SK-N-SH treated with all-trans-retinoic acid at 6 μM for 48 hours (cell line): ENCODE measurements around the gene FAM98A.

Experiments used
- ATAC-seq: fragments of 200-7000 bp; cut with Tn5 transposase; 3 replicates; pipeline ENCODE4 v1.9.1; 2020; ENCODE audit warnings: mild to moderate bottlenecking, moderate library complexity
- ARNTL ChIP-seq: fragments of 450-650 bp; formaldehyde crosslinking; IDR thresholded peaks from 2 replicates; pipeline ENCODE4 v1.5.0; 2020; ENCODE audit warnings: low read depth, mild to moderate bottlenecking, moderate library complexity, borderline replicate concordance
- BACH2 ChIP-seq: fragments of 250-450 bp; sonication (Bioruptor Pico); IDR thresholded peaks from 2 replicates; pipeline ENCODE4 v1.9.0; 2021; ENCODE audit warnings: mild to moderate bottlenecking, borderline replicate concordance
- CSDC2 ChIP-seq: fragments of 250-450 bp; sonication (Bioruptor Pico); IDR thresholded peaks from 2 replicates; pipeline ENCODE4 v1.5.0; 2020; ENCODE audit warnings: mild to moderate bottlenecking, moderate library complexity
- CSRNP3 ChIP-seq: fragments of 250-450 bp; sonication (Bioruptor Pico); IDR thresholded peaks from 2 replicates; pipeline ENCODE4 v1.5.1; 2021; ENCODE audit warnings: mild to moderate bottlenecking, moderate library complexity
- ESRRG ChIP-seq: fragments of 250-450 bp; sonication (Bioruptor Pico); IDR thresholded peaks from 2 replicates; pipeline ENCODE4 v1.6.1; 2021; ENCODE audit warnings: mild to moderate bottlenecking
- GLIS3 ChIP-seq: fragments of 250-450 bp; sonication (Bioruptor Pico); IDR thresholded peaks from 2 replicates; pipeline ENCODE4 v1.5.0; 2020; ENCODE audit warnings: mild to moderate bottlenecking, moderate library complexity
- ISL1 ChIP-seq: fragments of 250-450 bp; sonication (Bioruptor Pico); IDR thresholded peaks from 2 replicates; pipeline ENCODE4 v2.1.2; 2022; ENCODE audit warnings: mild to moderate bottlenecking, moderate library complexity
- OSR1 ChIP-seq: fragments of 250-450 bp; sonication (Bioruptor Pico); IDR thresholded peaks from 2 replicates; pipeline ENCODE4 v1.8.0; 2022; ENCODE audit warnings: moderate library complexity, mild to moderate bottlenecking, inconsistent platforms
- POU6F1 ChIP-seq: fragments of 250-450 bp; sonication (Bioruptor Pico); IDR thresholded peaks from 2 replicates; pipeline ENCODE4 v1.8.0; 2021; ENCODE audit warnings: low read depth, mild to moderate bottlenecking, moderate library complexity, borderline replicate concordance
- RARB ChIP-seq: fragments of 250-450 bp; sonication (Bioruptor Pico); IDR thresholded peaks from 2 replicates; pipeline ENCODE4 v1.8.0; 2021; ENCODE audit warnings: mild to moderate bottlenecking, moderate library complexity
- SNAI2 ChIP-seq: fragments of 250-450 bp; sonication (Bioruptor Pico); IDR thresholded peaks from 2 replicates; pipeline ENCODE4 v1.5.0; 2020; ENCODE audit warnings: mild to moderate bottlenecking, moderate library complexity
- TCF4 ChIP-seq: fragments of 250-450 bp; sonication (Bioruptor Pico); IDR thresholded peaks from 2 replicates; pipeline ENCODE4 v1.8.0; 2021; ENCODE audit warnings: mild to moderate bottlenecking, moderate library complexity, borderline replicate concordance
- TOX ChIP-seq: fragments of 250-450 bp; sonication (Bioruptor Pico); IDR thresholded peaks from 2 replicates; pipeline ENCODE4 v1.8.0; 2021; ENCODE audit warnings: mild to moderate bottlenecking, moderate library complexity, borderline replicate concordance
- TSHZ2 ChIP-seq: fragments of 250-450 bp; sonication (Bioruptor Pico); IDR thresholded peaks from 2 replicates; pipeline ENCODE4 v1.5.0; 2020; ENCODE audit warnings: mild to moderate bottlenecking, moderate library complexity
- ZC3H10 ChIP-seq: fragments of 250-450 bp; sonication (Bioruptor Pico); IDR thresholded peaks from 2 replicates; pipeline ENCODE4 v1.5.1; 2021; ENCODE audit warnings: mild to moderate bottlenecking, moderate library complexity
- ZFP3 ChIP-seq: fragments of 250-450 bp; sonication (Bioruptor Pico); IDR thresholded peaks from 2 replicates; pipeline ENCODE4 v1.5.0; 2020; ENCODE audit warnings: mild to moderate bottlenecking, moderate library complexity
- ZFP30 ChIP-seq: fragments of 450-650 bp; formaldehyde crosslinking; IDR thresholded peaks from 2 replicates; pipeline ENCODE4 v1.5.0; 2022; ENCODE audit warnings: mild to moderate bottlenecking, moderate library complexity
- ZNF565 ChIP-seq: fragments of 450-650 bp; formaldehyde crosslinking; conservative IDR thresholded peaks from 2 replicates; pipeline ENCODE4 v1.5.0; 2020; ENCODE audit warnings: low read depth, mild to moderate bottlenecking, moderate library complexity
- ZNF70 ChIP-seq: fragments of 450-650 bp; formaldehyde crosslinking; IDR thresholded peaks from 2 replicates; pipeline ENCODE4 v1.5.0; 2020; ENCODE audit warnings: mild to moderate bottlenecking, moderate library complexity
- ZNF8 ChIP-seq: fragments of 450-650 bp; formaldehyde crosslinking; IDR thresholded peaks from 2 replicates; pipeline ENCODE4 v1.5.0; 2020; ENCODE audit warnings: mild to moderate bottlenecking, moderate library complexity
- TF ChIP-seq, protein P1 (sequence below): fragments of 250-450 bp; sonication (Bioruptor Pico); IDR thresholded peaks from 2 replicates; pipeline ENCODE4 v1.5.1; 2020; ENCODE audit warnings: low read depth, mild to moderate bottlenecking, moderate library complexity

Gene FAM98A

GRCh38 chr2:33599175-33599942, at the start of gene FAM98A:
FAM98A (minus strand) TSS chr2:33599299; CDS start chr2:33599221, 78 bp downstream.
- ATAC-seq = peak; percentile 93
- TF ChIP-seq ZFP30 (CRISPR knock-in tag) = no peak
- TF ChIP-seq ZFP3 (CRISPR knock-in tag) = peak; percentile 53; the same call in 1 of the 2 replicates
- 0 out of 2 replicates have a peak, but pooled peaks have one; percentile 52 for TF ChIP-seq CSDC2 (CRISPR knock-in tag)
- TF ChIP-seq ESRRG = no peak
- TF ChIP-seq ZNF8 (CRISPR knock-in tag) = no peak
- no peak for TF ChIP-seq BACH2
- TF ChIP-seq ZNF70 = no peak
- no peak for TF ChIP-seq SNAI2
- TF ChIP-seq POU6F1 (CRISPR knock-in tag) = no peak
- TF ChIP-seq ARNTL (CRISPR knock-in tag) = no peak
- no peak; the same call in 1 of the 2 replicates for TF ChIP-seq ZNF565 (CRISPR knock-in tag)
- no peak for TF ChIP-seq OSR1 (CRISPR knock-in tag)
- no peak for TF ChIP-seq RARB (CRISPR knock-in tag)
- peak; percentile 72; the same call in 1 of the 2 replicates for TF ChIP-seq TSHZ2 (CRISPR knock-in tag)
- TF ChIP-seq TCF4 (CRISPR knock-in tag) = no peak
- no peak for TF ChIP-seq GLIS3 (CRISPR knock-in tag)
- no peak for TF ChIP-seq ISL1
- no peak for TF ChIP-seq TOX (CRISPR knock-in tag)

- peak; percentile 40 for ATAC-seq
- TF ChIP-seq CSRNP3 (CRISPR knock-in tag) (no peak), TCF4 (CRISPR knock-in tag) (no peak), TOX (CRISPR knock-in tag) (no peak), GLIS3 (CRISPR knock-in tag) (no peak), BACH2 (no peak), ZFP30 (CRISPR knock-in tag) (no peak), ZNF8 (CRISPR knock-in tag) (no peak), ESRRG (no peak), POU6F1 (CRISPR knock-in tag) (no peak), ZC3H10 (CRISPR knock-in tag) (no peak), ZNF565 (CRISPR knock-in tag) (no peak)
- TF ChIP-seq, protein P1, sequence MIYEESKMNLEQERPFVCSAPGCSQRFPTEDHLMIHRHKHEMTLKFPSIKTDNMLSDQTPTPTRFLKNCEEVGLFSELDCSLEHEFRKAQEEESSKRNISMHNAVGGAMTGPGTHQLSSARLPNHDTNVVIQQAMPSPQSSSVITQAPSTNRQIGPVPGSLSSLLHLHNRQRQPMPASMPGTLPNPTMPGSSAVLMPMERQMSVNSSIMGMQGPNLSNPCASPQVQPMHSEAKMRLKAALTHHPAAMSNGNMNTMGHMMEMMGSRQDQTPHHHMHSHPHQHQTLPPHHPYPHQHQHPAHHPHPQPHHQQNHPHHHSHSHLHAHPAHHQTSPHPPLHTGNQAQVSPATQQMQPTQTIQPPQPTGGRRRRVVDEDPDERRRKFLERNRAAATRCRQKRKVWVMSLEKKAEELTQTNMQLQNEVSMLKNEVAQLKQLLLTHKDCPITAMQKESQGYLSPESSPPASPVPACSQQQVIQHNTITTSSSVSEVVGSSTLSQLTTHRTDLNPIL (CRISPR knock-in tag) = no peak
Observed at GRCh38 chr2:33645861-33646260, 46.8 kb upstream of the FAM98A start.
